Glutamatergic neuron (in vitro differentiated cells): ENCODE measurements around the gene RHOT2. TPM values are rescaled to one million over a fixed set of nuclear protein-coding genes. Genes with fewer than 3 reads are reported as not detected.

Experiments used
- DNase-seq: peaks from one replicate; pipeline ENCODE4 v3.0.0; 2022
- H3K27ac Mint-ChIP-seq: one replicate; pipeline ENCODE4 v1.8.0; 2020; ENCODE audit warnings: mild to moderate bottlenecking, mixed read lengths, inconsistent platforms; ENCODE audit not compliant: unreplicated experiment
- H3K27me3 Mint-ChIP-seq: one replicate; pipeline ENCODE4 v1.8.0; 2020; ENCODE audit warnings: mild to moderate bottlenecking, moderate library complexity, mixed read lengths, inconsistent platforms; ENCODE audit not compliant: unreplicated experiment
- H3K36me3 Mint-ChIP-seq: one replicate; pipeline ENCODE4 v1.8.0; 2020; ENCODE audit warnings: mild to moderate bottlenecking, mixed read lengths, inconsistent platforms; ENCODE audit not compliant: unreplicated experiment
- H3K4me1 Mint-ChIP-seq: one replicate; pipeline ENCODE4 v1.8.0; 2020; ENCODE audit warnings: mild to moderate bottlenecking, low read depth, mixed read lengths, inconsistent platforms; ENCODE audit not compliant: unreplicated experiment
- H3K4me3 Mint-ChIP-seq: one replicate; pipeline ENCODE4 v1.8.0; 2020; ENCODE audit warnings: mild to moderate bottlenecking, mixed read lengths, inconsistent platforms; ENCODE audit not compliant: unreplicated experiment
- H3K9me3 Mint-ChIP-seq: one replicate; pipeline ENCODE4 v1.8.0; 2020; ENCODE audit warnings: mild to moderate bottlenecking, moderate library complexity, mixed read lengths, inconsistent platforms; ENCODE audit not compliant: unreplicated experiment
- total RNA-seq: library from RNA; stranded (reverse); fragmentation: NEBNext Ultra II Directional; extraction: Animal tissue kit (Norgen Biotek cat#: 25700); gene quantifications from one replicate; pipeline ENCODE4 v1.2.1, GENCODE V29; 2021; ENCODE audit not compliant: unreplicated experiment
- TF ChIP-seq, protein P1 (sequence below): fragments of 200-600 bp; sonication (generic); IDR thresholded peaks from one replicate; pipeline ENCODE4 v1.5.0; 2021; ENCODE audit not compliant: partially characterized antibody, unreplicated experiment

The RHOT2 gene
- total RNA-seq, 1 donor from 2014 or later, result 208 TPM

DNA sequence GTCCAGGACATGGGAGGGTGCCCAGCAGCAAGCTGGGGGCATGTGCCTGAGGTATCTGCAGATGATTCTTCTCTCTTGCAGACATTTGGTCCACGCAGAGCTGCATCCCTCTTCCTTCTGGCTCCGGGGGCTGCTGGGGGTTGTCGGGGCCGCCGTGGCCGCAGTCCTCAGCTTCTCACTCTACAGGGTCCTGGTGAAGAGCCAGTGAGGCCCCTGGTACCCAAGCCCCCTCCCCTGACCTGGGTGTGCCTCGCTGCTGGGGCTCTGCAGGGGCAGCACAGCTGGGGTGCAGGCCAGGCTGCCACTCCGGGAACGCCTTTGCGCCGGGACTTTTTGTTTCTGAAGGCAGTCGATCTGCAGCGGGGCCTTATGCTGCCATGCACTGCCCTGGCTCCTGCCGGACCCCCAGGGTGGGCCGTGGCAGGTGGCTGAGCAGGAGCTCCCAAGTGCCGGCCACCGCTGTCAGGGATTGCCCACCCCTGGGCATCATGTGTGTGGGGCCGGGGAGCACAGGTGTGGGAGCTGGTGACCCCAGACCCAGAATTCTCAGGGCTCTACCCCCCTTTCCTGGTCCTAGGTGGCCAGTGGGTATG lies 5.6 kb downstream of the RHOT2 start:
- DNase-seq, result no peak
- H3K4me3 Mint-ChIP-seq, result no peak overlapping the region
- no peak overlapping the region for H3K27ac Mint-ChIP-seq
- no peaks in the 10 kb centered on the region for H3K36me3 Mint-ChIP-seq
- no peaks in the 10 kb centered on the region for H3K4me1 Mint-ChIP-seq
- H3K27me3 Mint-ChIP-seq, result peaks cover 4% of the 10 kb centered on the region
- TF ChIP-seq, protein P1, sequence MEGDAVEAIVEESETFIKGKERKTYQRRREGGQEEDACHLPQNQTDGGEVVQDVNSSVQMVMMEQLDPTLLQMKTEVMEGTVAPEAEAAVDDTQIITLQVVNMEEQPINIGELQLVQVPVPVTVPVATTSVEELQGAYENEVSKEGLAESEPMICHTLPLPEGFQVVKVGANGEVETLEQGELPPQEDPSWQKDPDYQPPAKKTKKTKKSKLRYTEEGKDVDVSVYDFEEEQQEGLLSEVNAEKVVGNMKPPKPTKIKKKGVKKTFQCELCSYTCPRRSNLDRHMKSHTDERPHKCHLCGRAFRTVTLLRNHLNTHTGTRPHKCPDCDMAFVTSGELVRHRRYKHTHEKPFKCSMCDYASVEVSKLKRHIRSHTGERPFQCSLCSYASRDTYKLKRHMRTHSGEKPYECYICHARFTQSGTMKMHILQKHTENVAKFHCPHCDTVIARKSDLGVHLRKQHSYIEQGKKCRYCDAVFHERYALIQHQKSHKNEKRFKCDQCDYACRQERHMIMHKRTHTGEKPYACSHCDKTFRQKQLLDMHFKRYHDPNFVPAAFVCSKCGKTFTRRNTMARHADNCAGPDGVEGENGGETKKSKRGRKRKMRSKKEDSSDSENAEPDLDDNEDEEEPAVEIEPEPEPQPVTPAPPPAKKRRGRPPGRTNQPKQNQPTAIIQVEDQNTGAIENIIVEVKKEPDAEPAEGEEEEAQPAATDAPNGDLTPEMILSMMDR, result no peak
- H3K9me3 Mint-ChIP-seq, result peaks cover 3% of the 10 kb centered on the region

DNA sequence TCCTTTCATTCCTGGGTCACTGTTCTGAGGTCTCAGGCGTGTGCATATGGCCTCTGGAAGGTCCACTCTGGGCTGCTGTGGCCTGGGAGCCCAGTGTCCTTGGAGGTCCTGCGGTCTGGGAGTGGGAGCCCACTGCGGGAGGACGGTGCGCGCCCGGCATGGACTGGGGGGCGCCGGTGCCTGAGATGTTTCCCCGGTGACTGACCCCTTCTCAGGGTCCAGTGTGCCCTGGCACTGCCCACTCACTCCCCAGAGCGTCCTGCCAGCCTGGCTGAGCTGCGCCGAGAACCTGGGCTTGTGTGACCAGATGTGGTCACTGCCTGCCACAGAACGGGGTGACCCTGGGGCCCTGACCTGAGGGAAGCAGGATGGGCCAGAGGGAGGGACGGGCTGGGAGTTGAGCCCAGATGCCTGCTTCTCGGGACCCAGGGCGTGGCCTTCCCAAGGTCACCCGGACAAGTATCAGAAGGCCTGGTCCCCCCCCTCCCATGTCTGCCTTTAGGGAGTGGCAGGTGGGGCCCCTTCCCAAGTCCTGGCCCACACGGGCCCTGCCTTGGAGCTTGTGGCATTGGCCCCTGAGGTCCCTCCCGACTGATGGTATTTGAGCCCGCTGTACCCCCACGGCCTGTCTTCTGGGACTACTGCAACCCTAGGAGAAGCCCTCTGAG lies 6.4 kb downstream of the RHOT2 start:
- Mint-ChIP-seq H3K4me1 (no peaks in the 10 kb centered on the region), H3K27me3 (peaks cover 4% of the 10 kb centered on the region), H3K36me3 (no peaks in the 10 kb centered on the region), H3K9me3 (peaks cover 6% of the 10 kb centered on the region), H3K27ac (no peak overlapping the region), H3K4me3 (no peak overlapping the region)
- no peak for DNase-seq
- TF ChIP-seq, protein P1, result no peak

DNA sequence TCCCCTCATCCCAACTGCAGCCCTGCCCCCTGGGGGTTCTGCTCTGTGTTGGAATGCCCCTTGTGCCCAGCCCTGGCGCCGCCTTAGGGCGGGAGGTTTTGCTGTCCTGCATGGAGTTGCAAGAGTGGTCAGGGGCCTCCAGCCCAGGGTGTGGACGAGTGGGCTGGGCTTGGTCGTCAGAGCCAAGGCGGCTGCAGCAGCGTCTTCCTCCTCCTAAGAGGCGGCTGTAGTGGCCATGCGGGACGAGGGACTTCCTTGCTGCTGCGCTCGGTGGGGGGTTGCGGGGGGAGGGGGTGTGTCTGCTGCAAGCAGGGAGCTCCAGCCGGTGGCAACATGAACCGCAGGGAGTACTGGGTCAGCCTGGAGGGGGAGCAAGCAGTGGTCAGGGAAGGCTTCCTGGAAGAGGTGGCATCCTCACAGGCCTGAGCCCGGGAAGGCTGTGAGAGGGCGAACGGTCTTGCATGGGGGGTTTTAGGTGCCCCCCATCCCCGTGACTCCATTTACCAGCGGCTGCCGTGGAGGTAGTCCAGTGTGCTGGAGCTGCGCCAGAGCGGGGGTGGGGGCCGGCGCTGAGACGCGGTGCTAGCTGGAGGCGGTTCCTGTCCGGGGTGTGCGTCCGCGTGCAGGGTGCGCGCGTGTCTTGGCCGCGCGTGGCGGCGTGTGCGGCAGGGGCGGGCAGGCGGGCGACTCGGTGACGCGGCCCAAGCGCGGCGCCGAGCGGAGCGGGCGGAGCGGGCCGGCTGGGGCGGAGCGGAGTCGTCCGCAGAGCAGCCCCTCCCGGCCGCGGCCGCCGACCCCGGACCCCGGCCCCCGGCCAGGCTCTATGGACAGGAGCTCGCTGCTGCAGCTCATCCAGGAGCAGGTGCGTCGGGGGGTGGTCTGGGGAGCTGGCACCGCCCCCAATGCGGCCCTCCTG lies 7.3 kb downstream of the RHOT2 start, which contains the start of gene RHBDL1:
Gene RHBDL1 (plus strand): TSS at position 704 of the 916 bp plus-strand sequence. CDS start 120 bp downstream, at position 824.
- H3K27ac Mint-ChIP-seq, result no peak within 1 kb of the TSS
- TF ChIP-seq, protein P1, result no peak
- H3K4me3 Mint-ChIP-seq, result peak within 1 kb of the TSS; percentile 46
- peaks cover 6% of the 10 kb centered on the region for H3K9me3 Mint-ChIP-seq
- DNase-seq, result peak; percentile 45
- H3K27me3 Mint-ChIP-seq, result peaks cover 6% of the 10 kb centered on the region
- no peaks in the 10 kb centered on the region for H3K4me1 Mint-ChIP-seq
- no peaks in the 10 kb centered on the region for H3K36me3 Mint-ChIP-seq

DNA sequence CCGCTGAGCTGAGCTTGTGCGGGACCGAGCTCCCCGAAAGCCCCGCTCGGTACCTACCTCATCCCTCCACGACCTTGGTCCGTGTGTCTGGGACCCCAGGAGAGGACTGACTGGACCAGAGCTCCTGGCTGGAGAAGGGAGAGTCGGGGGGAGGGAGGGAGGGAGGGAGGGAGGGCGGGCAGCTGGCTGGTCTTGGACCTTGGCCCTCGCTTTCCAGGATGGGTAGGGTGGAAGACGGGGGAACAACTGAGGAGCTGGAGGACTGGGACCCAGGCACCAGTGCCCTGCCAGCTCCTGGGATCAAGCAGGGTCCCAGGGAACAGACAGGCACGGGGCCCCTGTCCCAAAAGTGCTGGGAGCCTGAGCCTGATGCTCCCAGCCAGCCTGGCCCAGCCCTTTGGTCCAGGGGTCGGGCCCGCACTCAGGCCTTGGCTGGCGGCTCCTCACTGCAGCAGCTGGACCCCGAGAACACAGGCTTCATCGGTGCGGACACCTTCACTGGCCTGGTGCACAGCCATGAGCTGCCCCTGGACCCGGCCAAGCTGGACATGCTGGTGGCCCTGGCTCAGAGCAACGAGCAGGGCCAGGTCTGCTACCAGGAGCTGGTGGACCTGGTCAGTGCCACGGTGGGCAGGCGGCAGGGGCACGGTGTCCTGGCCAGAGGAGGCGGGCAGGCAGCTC lies 8.1 kb downstream of the RHOT2 start:
- H3K36me3 Mint-ChIP-seq, result no peaks in the 10 kb centered on the region
- peaks cover 2% of the 10 kb centered on the region for H3K4me1 Mint-ChIP-seq
- no peak for DNase-seq

More for the DNA sequence above, 8.1 kb downstream of the RHOT2 start:
- Mint-ChIP-seq H3K27ac (no peak overlapping the region), H3K9me3 (peaks cover 6% of the 10 kb centered on the region), H3K27me3 (peaks cover 6% of the 10 kb centered on the region), H3K4me3 (no peak overlapping the region)
- TF ChIP-seq, protein P1, result no peak
